ENCODE measurements around the gene DDX18. TPM values are rescaled to one million over a fixed set of nuclear protein-coding genes. Genes with fewer than 3 reads are reported as not detected.
"Not testable (repeated sequence)": the region's sequence is repeated elsewhere in the genome, so short reads cannot be mapped to it uniquely, and the experiment has no call there.

Gene DDX18
- total and polyA plus RNA-seq, 11 donors, result 12.2 to 40.6 (median 28.2) TPM

GRCh38 chr2:117786520-117786919 is 28.0 kb upstream of the DDX18 start:
- intact Hi-C loops (cut with DNase I), result loop anchor here in 4 of 10 donors (5.0 kb wide), 2 partner anchors 314 to 319 kb away; no protein-coding TSS in a partner anchor

GRCh38 chr2:117789505-117789904 is 25.0 kb upstream of the DDX18 start:
- DNase-seq, result no peak
- intact Hi-C loops (cut with DNase I), result loop anchor here in 4 of 10 donors (5.0 kb wide), 2 partner anchors 317 to 322 kb away; no protein-coding TSS in a partner anchor
- no peak overlapping the region for H3K27ac ChIP-seq
- H3K4me1 ChIP-seq, result no peaks in the 10 kb centered on the region
- no peaks in the 10 kb centered on the region for H3K36me3 ChIP-seq
- no peak overlapping the region for H3K4me3 ChIP-seq
- H3K27me3 ChIP-seq, result peaks cover 0 to 6% (median 0%) of the 10 kb centered on the region in 9 donors
- no peak for TF ChIP-seq POLR2A (IDR thresholded peaks at IDR 0.05)
- no peak for TF ChIP-seq CTCF (IDR thresholded peaks at IDR 0.05)
- peaks cover 0 to 7% (median 0%) of the 10 kb centered on the region in 12 donors for H3K9me3 ChIP-seq
- no peak for ATAC-seq

More at GRCh38 chr2:117786520-117786919, 28.0 kb upstream of the DDX18 start:
- DNase-seq (no peak), ATAC-seq (no peak)
- TF ChIP-seq CTCF (IDR thresholded peaks at IDR 0.05) (no peak), POLR2A (IDR thresholded peaks at IDR 0.05) (no peak)
- Histone ChIP-seq H3K36me3 (no peaks in the 10 kb centered on the region), H3K27me3 (peaks cover 0 to 6% (median 0%) of the 10 kb centered on the region in 9 donors), H3K27ac (no peak overlapping the region), H3K4me3 (no peak overlapping the region), H3K9me3 (peaks cover 0 to 7% (median 0%) of the 10 kb centered on the region in 12 donors), H3K4me1 (no peaks in the 10 kb centered on the region)

- WGBS, 4 donors, result 65 to 71% (median 69%) methylated on average over 2 of the region's 2 CpGs
- Histone ChIP-seq H3K27me3 (peaks cover 0 to 8% (median 0%) of the 10 kb centered on the region in 9 donors), H3K36me3 (no peaks in the 10 kb centered on the region), H3K4me1 (no peaks in the 10 kb centered on the region), H3K27ac (no peak overlapping the region), H3K4me3 (no peak overlapping the region), H3K9me3 (peaks cover 0 to 2% (median 0%) of the 10 kb centered on the region in 12 donors)
- DNase-seq, result no peak
- ATAC-seq, result no peak
- no peak for TF ChIP-seq CTCF (IDR thresholded peaks at IDR 0.05)
- TF ChIP-seq POLR2A (IDR thresholded peaks at IDR 0.05), result no peak
- intact Hi-C loops (cut with DNase I), result no loop called here
Observed at GRCh38 chr2:117794668-117795067, 19.8 kb upstream of the DDX18 start.

GRCh38 chr2:117801826-117802225 is 12.7 kb upstream of the DDX18 start:
- Histone ChIP-seq H3K4me1 (no peaks in the 10 kb centered on the region), H3K27ac (no peak overlapping the region), H3K4me3 (no peak overlapping the region), H3K36me3 (no peaks in the 10 kb centered on the region), H3K9me3 (no peaks in the 10 kb centered on the region), H3K27me3 (peaks cover 0 to 34% (median 16%) of the 10 kb centered on the region in 9 donors)
- intact Hi-C loops (cut with DNase I), result no loop called here
- no peak for TF ChIP-seq CTCF (IDR thresholded peaks at IDR 0.05)
- no peak for TF ChIP-seq POLR2A (IDR thresholded peaks at IDR 0.05)
- DNase-seq, result no peak
- ATAC-seq, result no peak

- DNase-seq; ATAC-seq; H3K27ac ChIP-seq; H3K4me1 ChIP-seq; intact Hi-C loops (cut with DNase I); H3K36me3 ChIP-seq; H3K9me3 ChIP-seq: not testable (repeated sequence)
- peaks cover 0 to 34% (median 16%) of the 10 kb centered on the region in 9 donors for H3K27me3 ChIP-seq
- H3K4me3 ChIP-seq, result peak overlapping the region in 4 of 12 donors; percentile 9 to 28 (median 16)
- 43 to 67% (median 46%) methylated on average over 21 to 33 of the region's 35 CpGs for WGBS, 4 donors
Observed at GRCh38 chr2:117803644-117804325, 10.7 kb upstream of the DDX18 start.
